A549 (cell line): ENCODE results near the gene DYNC1H1.

Source experiments
- CBX2 ChIP-seq: fragments of 200-600 bp; sonication (generic); IDR thresholded peaks from 2 replicates; pipeline ENCODE4 v1.6.1; 2016; ENCODE audit warnings: low read depth, mild to moderate bottlenecking, borderline replicate concordance
- CTCF ChIP-seq: fragments of >200 bp; sonication (Bioruptor Twin); formaldehyde crosslinking; IDR thresholded peaks from 3 replicates; pipeline ENCODE4 v1.5.1; 2016
- JUNB ChIP-seq: fragments of >200 bp; sonication (Bioruptor Twin); formaldehyde crosslinking; IDR thresholded peaks from 2 replicates; pipeline ENCODE4 v1.6.1; 2016

- no peak for TF ChIP-seq CTCF
- no peak for TF ChIP-seq CBX2
- TF ChIP-seq JUNB: no peak
These were observed 91.0 kb downstream of the DYNC1H1 start for GRCh38 chr14:102055181-102055901.
